IMR-90 (cell line): Measurements from ENCODE around the gene ARF5.

Experiments
- MAZ ChIP-seq: IDR thresholded peaks from 2 replicates; pipeline ENCODE4 v1.6.1; 2012; ENCODE audit warnings: low read depth, mild to moderate bottlenecking, low read length, improper control_type of control experiment, moderate library complexity, borderline replicate concordance
- MXI1 ChIP-seq: IDR thresholded peaks from 2 replicates; pipeline ENCODE4 v1.6.1; 2012; ENCODE audit warnings: low read depth, mild to moderate bottlenecking, low read length, moderate library complexity, borderline replicate concordance
- NFE2L2 ChIP-seq: fragments of 150-350 bp; IDR thresholded peaks from 2 replicates; pipeline ENCODE4 v1.6.1; 2016; ENCODE audit warnings: low read depth, mild to moderate bottlenecking, low read length
- RAD21 ChIP-seq: IDR thresholded peaks from 2 replicates; pipeline ENCODE4 v1.6.1; 2012; ENCODE audit warnings: low read length, improper control_type of control experiment
- SMC3 ChIP-seq: fragments of 150-350 bp; IDR thresholded peaks from 2 replicates; pipeline ENCODE4 v1.6.1; 2016; ENCODE audit warnings: low read depth, mild to moderate bottlenecking, antibody characterized with exemption, low read length, moderate library complexity
- TF ChIP-seq, protein P1 (sequence below): conservative IDR thresholded peaks from 2 replicates; pipeline ENCODE4 v1.5.1; 2012; ENCODE audit warnings: mild to moderate bottlenecking, low read depth, low read length, improper control_type of control experiment

GRCh38 chr7:127582361-127582760 is 5.8 kb upstream of the ARF5 start:
- TF ChIP-seq, protein P1, sequence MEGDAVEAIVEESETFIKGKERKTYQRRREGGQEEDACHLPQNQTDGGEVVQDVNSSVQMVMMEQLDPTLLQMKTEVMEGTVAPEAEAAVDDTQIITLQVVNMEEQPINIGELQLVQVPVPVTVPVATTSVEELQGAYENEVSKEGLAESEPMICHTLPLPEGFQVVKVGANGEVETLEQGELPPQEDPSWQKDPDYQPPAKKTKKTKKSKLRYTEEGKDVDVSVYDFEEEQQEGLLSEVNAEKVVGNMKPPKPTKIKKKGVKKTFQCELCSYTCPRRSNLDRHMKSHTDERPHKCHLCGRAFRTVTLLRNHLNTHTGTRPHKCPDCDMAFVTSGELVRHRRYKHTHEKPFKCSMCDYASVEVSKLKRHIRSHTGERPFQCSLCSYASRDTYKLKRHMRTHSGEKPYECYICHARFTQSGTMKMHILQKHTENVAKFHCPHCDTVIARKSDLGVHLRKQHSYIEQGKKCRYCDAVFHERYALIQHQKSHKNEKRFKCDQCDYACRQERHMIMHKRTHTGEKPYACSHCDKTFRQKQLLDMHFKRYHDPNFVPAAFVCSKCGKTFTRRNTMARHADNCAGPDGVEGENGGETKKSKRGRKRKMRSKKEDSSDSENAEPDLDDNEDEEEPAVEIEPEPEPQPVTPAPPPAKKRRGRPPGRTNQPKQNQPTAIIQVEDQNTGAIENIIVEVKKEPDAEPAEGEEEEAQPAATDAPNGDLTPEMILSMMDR: no peak
- TF ChIP-seq RAD21 (no peak), MAZ (no peak), MXI1 (no peak), SMC3 (no peak), NFE2L2 (no peak)
